NK-92 treated with Interleukin-12 subunit alpha and Interleukin-12 subunit beta, amount 100 ng/mL, for 24 hours (cell line): Measurements from ENCODE around the gene HMCN1.

Experiments used
- DNase-seq: peaks from one replicate; lab custom pipeline; 2025; lab: John Stamatoyannopoulos, UW

The HMCN1 gene

DNA sequence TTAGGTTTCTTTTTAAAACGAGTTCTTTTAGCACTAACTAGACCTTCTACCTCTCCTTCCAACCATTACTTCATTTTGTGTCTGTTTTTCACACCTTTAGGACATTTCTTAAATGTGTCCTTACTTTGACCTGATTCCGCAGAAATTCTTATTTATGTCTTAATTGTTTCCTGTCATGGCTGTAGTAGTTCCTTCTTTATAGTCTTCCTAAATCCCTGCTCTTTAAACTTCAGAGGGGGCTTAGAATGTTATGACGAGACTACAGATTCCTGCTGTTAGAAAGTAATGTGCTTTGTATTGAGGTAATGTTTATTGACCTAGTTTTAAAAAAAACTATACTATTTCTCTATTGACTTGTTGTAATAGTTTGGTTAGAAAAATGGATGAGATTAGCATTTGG lies 70.4 kb downstream of the HMCN1 start:
- no peak for DNase-seq

GRCh38 chr1:185807275-185807674 lies 73.1 kb downstream of the HMCN1 start:
- DNase-seq, result no peak

- no peak for DNase-seq
Observed at GRCh38 chr1:185808631-185809030, 74.4 kb downstream of the HMCN1 start.

DNA sequence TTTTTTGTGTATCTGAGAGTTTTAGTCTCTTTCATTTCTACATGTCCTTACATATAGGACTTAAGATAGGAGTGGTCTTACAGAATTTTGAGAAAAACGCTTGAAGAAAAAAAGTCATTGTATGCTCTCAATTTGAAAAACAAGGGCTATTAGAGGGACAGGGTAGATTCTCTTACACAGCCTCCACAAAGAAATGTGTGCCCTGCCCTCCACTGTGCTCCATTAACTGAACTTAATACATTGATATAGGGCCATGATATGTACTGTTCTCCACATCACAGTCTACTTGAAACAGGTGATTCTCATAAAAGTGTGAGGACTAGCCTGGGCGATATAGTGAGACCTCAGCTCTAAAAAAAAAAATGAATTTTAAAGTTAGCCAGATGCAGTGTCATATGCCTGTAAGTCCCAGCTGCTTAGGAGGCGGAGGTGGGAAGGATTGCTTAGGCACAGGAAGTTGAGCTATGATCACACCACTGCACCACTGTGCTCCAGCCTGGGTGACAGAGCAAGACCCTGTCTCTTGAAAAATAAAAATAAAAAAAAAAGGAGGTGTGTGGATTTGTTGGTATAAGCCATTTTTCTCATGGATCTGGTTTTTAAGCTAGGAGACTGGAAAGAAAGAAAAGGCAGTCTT lies 77.0 kb downstream of the HMCN1 start:
- DNase-seq, result peak; percentile 1

GRCh38 chr1:185812934-185813333 lies 78.7 kb downstream of the HMCN1 start:
- no peak for DNase-seq

- DNase-seq, result no peak
Observed at GRCh38 chr1:185813401-185813979, 79.3 kb downstream of the HMCN1 start.

GRCh38 chr1:185816460-185816859 lies 82.3 kb downstream of the HMCN1 start:
- DNase-seq, result no peak

- no peak for DNase-seq
Observed at GRCh38 chr1:185819798-185820197, 85.6 kb downstream of the HMCN1 start.

DNA sequence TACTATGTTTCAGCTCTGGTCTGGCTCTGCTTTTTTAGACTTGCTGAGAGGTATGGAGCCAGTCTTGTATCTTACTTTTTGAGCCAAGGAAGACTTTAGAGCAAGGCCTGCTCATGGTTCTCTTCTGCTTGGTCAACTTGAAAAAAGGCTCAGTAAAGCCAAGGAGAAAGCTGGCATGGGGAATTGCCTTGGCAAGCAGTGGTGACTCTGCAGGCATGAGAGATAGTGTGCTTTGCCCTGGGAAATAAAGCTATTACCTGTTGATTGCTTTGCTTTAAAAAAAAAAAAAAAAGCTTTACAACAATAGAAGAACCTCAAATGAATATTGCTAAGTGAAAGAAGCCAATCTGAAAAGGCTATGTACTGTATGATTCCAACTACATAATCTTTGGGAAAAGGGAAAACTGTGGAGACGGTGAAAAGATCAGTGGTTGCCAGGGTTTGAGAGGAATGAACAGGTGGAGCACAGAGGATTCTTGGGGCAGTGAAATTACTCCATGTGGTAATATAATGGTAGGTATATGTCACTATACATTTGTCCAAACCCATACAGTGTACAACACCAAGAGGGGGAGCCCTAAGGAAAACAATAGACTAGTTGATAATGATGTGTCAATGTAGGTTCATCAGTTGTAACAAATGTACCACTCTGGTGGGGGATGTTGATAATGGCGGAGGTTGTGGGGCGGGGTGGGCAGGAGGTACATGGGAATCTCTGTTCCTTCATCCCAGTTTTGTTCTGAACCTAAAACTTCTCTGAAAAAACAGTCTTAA lies 87.6 kb downstream of the HMCN1 start:
- no peak for DNase-seq

DNA sequence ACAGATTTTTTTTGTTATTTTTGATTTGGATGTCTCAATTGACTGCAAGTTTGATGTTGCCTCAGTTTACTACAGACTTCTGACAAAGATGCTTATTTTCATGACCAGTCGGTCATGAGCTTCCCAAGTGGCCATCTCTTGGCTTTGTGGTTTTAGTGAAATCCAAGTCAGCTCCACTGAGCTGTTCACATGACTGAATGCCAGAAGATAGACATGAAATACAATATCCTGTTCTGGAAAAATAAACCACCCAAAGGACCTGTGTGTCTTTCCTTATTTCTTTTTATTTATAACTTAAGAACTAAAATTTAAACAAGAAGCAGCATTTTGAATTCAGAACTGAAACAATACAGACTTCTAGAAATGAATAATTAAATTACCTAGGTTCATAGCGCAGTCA lies 89.3 kb downstream of the HMCN1 start:
- no peak for DNase-seq

- no peak for DNase-seq
Observed at GRCh38 chr1:185824106-185824505, 89.9 kb downstream of the HMCN1 start.

DNA sequence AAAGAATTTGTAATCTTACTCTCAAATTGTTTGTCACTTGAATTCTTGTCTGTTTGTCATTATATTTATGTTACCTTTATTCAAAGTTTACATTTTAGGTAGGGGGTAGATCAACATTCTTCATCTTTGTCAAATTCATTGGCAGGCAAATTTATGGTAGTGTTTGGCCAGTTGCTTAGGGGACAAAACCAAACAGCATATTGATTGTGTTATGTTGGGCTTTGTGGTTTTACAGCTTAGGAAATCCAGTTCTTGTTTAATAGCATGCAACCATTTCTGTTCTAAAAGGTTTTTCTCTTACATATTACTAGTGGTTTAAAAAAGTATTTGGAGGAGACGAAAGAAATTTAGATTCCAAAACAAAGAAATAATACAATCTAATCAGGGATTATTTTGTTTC lies 91.4 kb downstream of the HMCN1 start:
- DNase-seq, result no peak

- DNase-seq, result no peak
Observed at GRCh38 chr1:185834371-185834905, 100.2 kb downstream of the HMCN1 start.

DNA sequence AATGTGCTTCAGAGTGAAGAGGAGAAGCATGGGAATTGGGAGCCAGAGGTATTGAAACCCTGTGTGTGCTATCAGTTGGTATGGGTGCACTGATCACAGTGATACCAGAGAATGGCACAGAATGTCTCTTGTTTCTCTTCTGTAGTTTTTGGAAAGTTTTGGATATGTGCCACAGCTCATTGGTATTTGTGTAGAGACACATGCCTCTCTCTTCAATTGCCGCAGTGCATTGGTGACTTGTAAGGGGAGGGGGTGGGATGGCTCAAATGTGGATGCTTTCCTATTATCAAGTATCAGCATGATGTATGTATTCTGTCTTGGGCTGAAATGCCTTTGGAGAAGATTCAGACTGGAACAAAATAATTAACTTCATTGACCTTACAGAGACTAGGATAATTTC lies 101.0 kb downstream of the HMCN1 start:
- DNase-seq, result no peak

- DNase-seq, result no peak
Observed at GRCh38 chr1:185837711-185838110, 103.5 kb downstream of the HMCN1 start.

DNA sequence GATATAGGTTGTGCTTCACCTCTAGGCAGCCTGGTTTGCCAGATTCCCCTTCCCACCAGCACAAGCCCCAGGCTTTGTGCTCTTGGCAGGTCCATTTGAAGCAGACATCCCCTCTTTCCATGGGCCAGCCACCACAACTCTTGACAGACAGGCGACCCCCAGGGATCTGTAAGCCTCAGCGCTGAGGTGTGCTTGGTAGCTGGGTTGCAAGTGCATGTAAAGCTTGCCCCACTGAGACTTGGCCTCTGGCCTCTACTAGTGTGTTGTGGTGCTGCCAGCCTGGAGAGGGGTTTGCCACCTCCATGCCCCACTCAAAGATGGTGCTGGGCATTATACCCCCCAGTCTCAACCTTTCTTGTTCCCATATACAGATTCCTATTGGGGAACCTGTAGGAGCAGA lies 103.9 kb downstream of the HMCN1 start:
- DNase-seq, result no peak

- no peak for DNase-seq
Observed at GRCh38 chr1:185840880-185841279, 106.7 kb downstream of the HMCN1 start.

GRCh38 chr1:185843297-185843869 lies 109.2 kb downstream of the HMCN1 start:
- no peak for DNase-seq

DNA sequence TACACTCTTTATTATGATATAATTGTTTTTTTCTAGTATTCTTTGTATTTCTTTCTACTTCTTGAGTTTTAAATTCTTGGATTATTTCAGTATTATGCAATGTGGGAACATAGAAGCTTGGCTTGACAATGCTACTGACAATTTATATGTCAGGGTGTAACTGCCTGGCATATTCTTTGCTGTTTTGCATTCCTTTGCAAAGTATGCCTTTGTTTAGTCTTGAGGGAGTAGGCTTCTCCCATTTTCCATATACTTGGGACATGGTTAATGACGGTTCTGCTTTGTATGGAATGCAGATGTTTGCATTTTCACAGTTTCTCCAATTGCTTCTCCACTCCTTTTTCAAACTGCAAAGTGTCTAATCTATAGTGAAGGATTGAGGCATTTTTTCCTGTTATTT lies 109.8 kb downstream of the HMCN1 start:
- DNase-seq, result no peak

DNA sequence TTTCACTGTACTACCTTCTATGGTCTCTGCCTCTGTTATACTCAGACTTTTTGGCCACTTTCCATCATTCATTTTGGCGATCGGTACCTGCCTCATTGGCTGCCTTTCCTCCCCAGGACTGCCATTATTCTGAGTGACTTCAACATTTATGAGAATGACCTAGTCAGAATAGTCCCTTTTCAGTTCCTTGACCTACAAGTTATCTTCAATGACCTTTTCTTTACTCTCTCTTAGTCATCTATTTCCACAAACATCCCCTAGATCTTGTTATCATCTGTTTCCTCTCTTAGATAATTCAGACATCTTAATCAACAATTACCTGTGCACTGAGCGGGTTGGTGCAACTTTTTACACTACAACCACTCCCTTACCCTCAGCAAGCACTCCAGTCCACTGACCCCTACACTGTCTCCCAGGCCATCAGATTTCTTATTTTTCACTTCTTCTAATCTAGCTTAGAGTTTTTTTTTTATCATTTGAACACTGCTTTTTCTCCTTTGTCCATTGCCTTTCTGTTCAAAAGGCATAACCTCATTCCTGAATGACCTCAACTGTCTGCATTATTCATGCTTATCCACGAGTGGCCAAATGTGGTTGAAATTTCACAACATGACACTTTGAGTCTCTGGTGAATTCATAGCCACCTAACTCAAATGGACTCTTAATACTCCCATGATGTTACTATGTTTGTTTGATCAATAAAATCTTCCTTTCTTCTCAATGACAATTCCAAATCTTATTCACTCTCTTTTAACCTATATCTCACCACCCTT lies 112.7 kb downstream of the HMCN1 start:
- no peak for DNase-seq

DNA sequence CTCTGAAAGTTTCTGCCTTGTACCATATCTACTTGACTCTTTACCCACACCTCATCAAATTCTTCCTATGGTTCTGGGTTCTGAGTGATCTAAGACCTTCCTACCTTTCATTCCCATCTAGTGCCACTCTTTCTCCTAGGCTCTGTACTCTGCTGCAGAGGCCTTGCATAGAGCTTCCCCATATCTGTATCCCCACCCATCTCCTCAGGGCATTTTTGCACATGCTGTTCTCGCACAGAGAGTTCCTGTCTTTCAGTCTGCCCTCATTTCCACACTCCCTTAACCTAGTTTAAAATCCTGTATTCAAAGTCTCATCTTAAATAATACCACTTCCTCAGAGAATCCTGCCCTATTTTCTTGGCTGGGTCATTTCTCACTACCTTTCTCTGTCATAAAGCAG lies 114.8 kb downstream of the HMCN1 start:
- no peak for DNase-seq

DNA sequence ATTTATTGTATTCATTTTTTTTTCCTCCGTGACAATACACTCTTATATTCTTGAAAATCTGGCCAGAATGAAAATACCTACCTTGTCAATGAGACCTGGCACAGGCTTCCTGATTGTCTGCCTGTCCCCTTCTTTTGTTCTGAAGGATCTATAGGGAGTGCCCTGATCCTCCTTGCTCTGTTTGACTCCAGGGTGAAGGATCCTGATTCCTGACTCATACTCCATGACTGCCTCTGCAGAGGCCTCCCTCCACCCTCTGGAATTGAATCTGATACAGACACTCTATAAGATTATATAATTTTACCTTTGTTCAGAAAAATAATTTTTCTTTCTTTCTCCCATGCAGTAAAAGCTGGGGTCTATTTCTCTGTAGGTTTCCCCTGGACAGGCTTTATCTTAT lies 116.2 kb downstream of the HMCN1 start:
- no peak for DNase-seq
